DND-41 (cell line): Measurements from ENCODE around the gene DENND10.
"Not testable (repeated sequence)": the region's sequence is repeated elsewhere in the genome, so short reads cannot be mapped to it uniquely, and the experiment has no call there.

Experiments used
- ATAC-seq: fragments of 200-7000 bp; cut with Tn5 transposase; 3 replicates; pipeline ENCODE4 v1.9.1; 2021; ENCODE audit warnings: low read depth; ENCODE audit not compliant: insufficient read depth
- DNase-seq: peaks from one replicate; pipeline ENCODE4 v3.0.0-alpha.2; 2020
- H2AFZ ChIP-seq: 2 replicates; pipeline ENCODE4 v1.6.0; 2012; ENCODE audit warnings: low read depth, low read length
- H3K27ac ChIP-seq: 2 replicates; pipeline ENCODE4 v1.5.1; 2012; ENCODE audit warnings: low read length, inconsistent platforms
- H3K27me3 ChIP-seq: fragments of 200-600 bp; sonication (generic); 2 replicates; pipeline ENCODE4 v1.6.0; 2012; ENCODE audit warnings: low read length, mild to moderate bottlenecking, inconsistent platforms; ENCODE audit not compliant: insufficient read depth, poor library complexity
- H3K36me3 ChIP-seq: 2 replicates; pipeline ENCODE4 v1.5.1; 2012; ENCODE audit warnings: low read length, inconsistent platforms; ENCODE audit not compliant: insufficient read depth
- H3K4me1 ChIP-seq: 2 replicates; pipeline ENCODE4 v1.5.1; 2012; ENCODE audit warnings: mild to moderate bottlenecking, low read length; ENCODE audit not compliant: insufficient read depth
- H3K4me2 ChIP-seq: 2 replicates; pipeline ENCODE4 v1.6.0; 2012; ENCODE audit warnings: mild to moderate bottlenecking, moderate library complexity, low read length, inconsistent platforms; ENCODE audit not compliant: insufficient read depth
- H3K4me3 ChIP-seq, 2 experiments: fragments of 200-600 bp in 1 of 2; shearing (Covaris generic) in 1 of 2; 2 replicates each; pipeline ENCODE4 v1.5.1; 2012 to 2016; ENCODE audit warnings: inconsistent platforms in 2 of 2, low read length in 2 of 2, mild to moderate bottlenecking in 2 of 2, low read depth in 1 of 2, moderate library complexity in 1 of 2
- H3K79me2 ChIP-seq: 2 replicates; pipeline ENCODE4 v1.6.0; 2012; ENCODE audit warnings: low read length, inconsistent platforms; ENCODE audit not compliant: insufficient read depth
- H3K9ac ChIP-seq: 2 replicates; pipeline ENCODE4 v1.6.0; 2012; ENCODE audit warnings: low read depth, mild to moderate bottlenecking, inconsistent platforms, low read length, moderate library complexity
- H3K9me3 ChIP-seq: 2 replicates; pipeline ENCODE4 v1.5.1; 2012; ENCODE audit warnings: low read length, moderate library complexity, mild to moderate bottlenecking, inconsistent platforms; ENCODE audit not compliant: insufficient read depth, severe bottlenecking
- H4K20me1 ChIP-seq: 2 replicates; pipeline ENCODE4 v1.6.0; 2012; ENCODE audit warnings: low read length; ENCODE audit not compliant: insufficient read depth
- EZH2 ChIP-seq: IDR thresholded peaks from 3 replicates; pipeline ENCODE4 v1.6.1; 2012; ENCODE audit warnings: borderline replicate concordance, low read depth, mild to moderate bottlenecking, moderate library complexity, low read length, inconsistent platforms; ENCODE audit not compliant: severe bottlenecking
- TF ChIP-seq, protein P1 (sequence below): IDR thresholded peaks from 2 replicates; pipeline ENCODE4 v1.5.1; 2012; ENCODE audit warnings: borderline replicate concordance, low read length, moderate library complexity, mild to moderate bottlenecking; ENCODE audit not compliant: poor library complexity, severe bottlenecking; ENCODE audit errors: extremely low read depth

Gene DENND10

DNA sequence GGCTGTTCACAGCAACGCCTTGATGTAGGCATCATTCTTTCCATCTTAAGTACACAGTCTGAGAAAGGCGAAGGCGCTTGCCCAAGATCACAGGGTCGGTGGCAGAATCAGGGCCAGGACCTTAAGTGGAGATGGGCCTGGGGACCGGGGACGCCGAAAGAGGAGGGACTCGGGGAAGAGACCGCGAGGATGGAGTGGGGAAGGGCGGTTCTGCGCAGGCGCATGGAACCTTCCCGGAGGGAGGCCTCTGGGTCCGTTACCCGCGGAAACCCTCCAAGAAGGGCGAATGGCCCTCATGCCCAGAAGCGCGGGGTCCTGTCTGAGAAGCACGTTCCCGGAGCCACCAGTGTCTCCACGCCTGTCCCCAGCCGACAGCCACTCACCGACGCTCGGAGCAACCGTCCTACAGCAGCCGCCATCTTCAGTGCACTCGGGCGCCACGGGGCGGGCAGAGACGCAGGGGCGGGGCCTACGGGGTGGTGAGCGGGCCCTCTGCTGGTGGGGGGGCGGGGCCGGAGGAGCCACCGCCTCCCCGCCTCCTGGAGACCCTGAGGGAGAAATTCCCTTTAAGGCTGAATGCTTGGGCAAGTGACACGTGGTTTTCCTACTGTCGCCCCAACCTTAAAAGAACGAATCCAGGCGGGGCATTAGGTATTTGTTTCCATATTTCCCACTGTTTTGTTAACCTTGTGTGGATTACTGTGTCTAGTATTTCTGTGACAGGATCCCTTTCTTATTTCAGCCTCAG, 74.6 kb downstream of the DENND10 start, which contains the start of gene PRDX3:
TSS of gene PRDX3 (minus strand) at position 441 of the 748 bp plus-strand sequence. CDS start at position 419, 22 bp downstream.
- Histone ChIP-seq H3K36me3 (peaks cover 35% of the 10 kb centered on the region), H3K27ac (peak within 1 kb of the TSS; percentile 95), H3K9me3 (no peaks in the 10 kb centered on the region), H3K4me2 (peak within 1 kb of the TSS; percentile 85), H3K79me2 (peaks cover 49% of the 10 kb centered on the region), H2AFZ (peak within 1 kb of the TSS; percentile 85), H4K20me1 (peaks cover 9% of the 10 kb centered on the region; the same call in 1 of the 2 replicates), H3K27me3 (no peaks in the 10 kb centered on the region), H3K9ac (peak within 1 kb of the TSS; percentile 88), H3K4me1 (peaks cover 41% of the 10 kb centered on the region), H3K4me3 (peak within 1 kb of the TSS; percentile 73)
- DNase-seq = peak; percentile 95
- TF ChIP-seq, protein P1, sequence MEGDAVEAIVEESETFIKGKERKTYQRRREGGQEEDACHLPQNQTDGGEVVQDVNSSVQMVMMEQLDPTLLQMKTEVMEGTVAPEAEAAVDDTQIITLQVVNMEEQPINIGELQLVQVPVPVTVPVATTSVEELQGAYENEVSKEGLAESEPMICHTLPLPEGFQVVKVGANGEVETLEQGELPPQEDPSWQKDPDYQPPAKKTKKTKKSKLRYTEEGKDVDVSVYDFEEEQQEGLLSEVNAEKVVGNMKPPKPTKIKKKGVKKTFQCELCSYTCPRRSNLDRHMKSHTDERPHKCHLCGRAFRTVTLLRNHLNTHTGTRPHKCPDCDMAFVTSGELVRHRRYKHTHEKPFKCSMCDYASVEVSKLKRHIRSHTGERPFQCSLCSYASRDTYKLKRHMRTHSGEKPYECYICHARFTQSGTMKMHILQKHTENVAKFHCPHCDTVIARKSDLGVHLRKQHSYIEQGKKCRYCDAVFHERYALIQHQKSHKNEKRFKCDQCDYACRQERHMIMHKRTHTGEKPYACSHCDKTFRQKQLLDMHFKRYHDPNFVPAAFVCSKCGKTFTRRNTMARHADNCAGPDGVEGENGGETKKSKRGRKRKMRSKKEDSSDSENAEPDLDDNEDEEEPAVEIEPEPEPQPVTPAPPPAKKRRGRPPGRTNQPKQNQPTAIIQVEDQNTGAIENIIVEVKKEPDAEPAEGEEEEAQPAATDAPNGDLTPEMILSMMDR = no peak
- no peak for TF ChIP-seq EZH2
- peak; percentile 91 for ATAC-seq

DNA sequence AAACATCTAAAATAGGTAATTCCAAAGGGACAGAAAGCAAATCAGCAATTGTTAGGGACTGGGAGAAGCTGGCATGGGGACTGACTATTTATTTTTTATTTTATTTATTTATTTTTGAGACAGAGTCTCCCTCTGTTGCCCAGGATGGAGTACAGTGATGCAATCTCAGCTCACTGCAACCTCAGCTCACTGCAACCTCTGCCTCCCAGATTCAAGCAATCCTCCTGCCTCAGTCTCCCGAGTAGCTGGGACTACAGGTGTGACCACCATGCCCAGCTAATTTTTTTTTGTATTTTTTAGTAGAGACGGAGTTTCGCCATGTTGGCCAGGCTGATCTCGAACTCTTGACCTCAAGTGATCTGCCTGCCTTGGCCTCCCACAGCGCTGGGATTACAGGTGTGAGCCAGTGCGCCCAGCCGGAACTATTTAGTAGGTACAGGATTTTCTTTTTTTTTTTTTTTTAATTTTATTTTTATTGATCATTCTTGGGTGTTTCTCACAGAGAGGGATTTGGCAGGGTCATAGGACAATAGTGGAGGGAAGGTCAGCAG, 77.0 kb downstream of the DENND10 start:
- not testable (repeated sequence) for H3K27ac ChIP-seq, ATAC-seq

DNA sequence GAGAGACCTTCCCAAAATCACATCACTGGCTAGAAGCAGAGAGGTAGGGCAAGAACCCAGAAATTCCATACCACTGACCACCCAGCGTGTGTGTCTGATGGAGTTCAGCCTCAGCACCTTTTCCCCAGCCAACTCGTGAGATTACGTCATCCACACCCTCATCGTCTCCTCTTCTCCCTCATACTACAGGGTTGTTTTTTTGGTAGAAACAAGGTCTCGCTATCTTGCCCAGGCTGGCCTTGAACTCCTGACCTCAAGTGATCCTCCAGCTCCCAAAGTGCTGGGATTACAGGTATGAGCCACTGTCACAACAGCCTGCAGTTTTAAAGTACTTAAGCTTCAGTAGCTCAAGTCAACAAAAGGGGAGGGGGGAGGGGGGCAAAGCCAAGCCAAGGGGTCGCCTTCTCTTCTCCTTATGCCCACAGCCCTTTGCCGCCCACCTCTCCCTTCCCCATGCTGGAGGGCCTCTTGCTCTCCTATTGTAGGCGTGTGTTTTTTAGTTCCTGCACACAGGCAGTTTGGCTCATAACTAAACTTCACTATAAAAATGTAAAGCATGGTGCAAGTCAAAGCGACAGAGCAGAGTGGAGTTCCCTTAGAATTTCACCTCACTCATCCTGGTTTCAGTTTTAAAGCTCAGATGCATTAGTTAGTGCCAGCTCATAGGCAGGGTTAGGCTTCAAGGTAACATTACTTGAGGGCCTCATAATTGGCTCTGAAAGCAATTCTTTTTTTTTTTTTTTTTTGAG, 79.9 kb downstream of the DENND10 start:
- no peak for ATAC-seq
- no peaks in the 10 kb centered on the region for H3K27me3 ChIP-seq
- no peak overlapping the region for H2AFZ ChIP-seq
- H4K20me1 ChIP-seq = no peaks in the 10 kb centered on the region
- no peaks in the 10 kb centered on the region for H3K36me3 ChIP-seq
- no peaks in the 10 kb centered on the region; the same call in 1 of the 2 replicates for H3K79me2 ChIP-seq
- no peak overlapping the region for H3K9ac ChIP-seq
- peaks cover 14% of the 10 kb centered on the region for H3K4me1 ChIP-seq
- no peak overlapping the region for H3K27ac ChIP-seq
- no peaks in the 10 kb centered on the region for H3K9me3 ChIP-seq
- DNase-seq = no peak
- H3K4me2 ChIP-seq = no peak overlapping the region
- TF ChIP-seq, protein P1 = no peak
- no peak for TF ChIP-seq EZH2
- no peak overlapping the region for H3K4me3 ChIP-seq

More for the DNA sequence above, 77.0 kb downstream of the DENND10 start:
- not testable (repeated sequence) for H2AFZ ChIP-seq, H4K20me1 ChIP-seq, H3K27me3 ChIP-seq, H3K4me3 ChIP-seq, H3K4me2 ChIP-seq, H3K9me3 ChIP-seq, H3K9ac ChIP-seq, DNase-seq
- H3K36me3 ChIP-seq = peaks cover 13% of the 10 kb centered on the region
- peaks cover 35% of the 10 kb centered on the region for H3K4me1 ChIP-seq
- H3K79me2 ChIP-seq = peaks cover 27% of the 10 kb centered on the region
